K562 (cell line): ENCODE data around the gene MPDU1. TPM values are rescaled to one million over a fixed set of nuclear protein-coding genes. Genes with fewer than 3 reads are reported as not detected.
A peak's percentile ranks its signal among the peaks of the same experiment; 100 is the strongest.

ENCODE experiments used
- BACH1 ChIP-seq: fragments of 200-800 bp; sonication (Bioruptor generic); IDR thresholded peaks from 2 replicates; pipeline ENCODE4 v1.6.1; 2016; ENCODE audit warnings: missing genetic modification characterization, missing compliant biosample characterization
- C11orf30 ChIP-seq: fragments of 450-650 bp; IDR thresholded peaks from 2 replicates; pipeline ENCODE4 v1.6.1; 2016; ENCODE audit warnings: low read depth, mild to moderate bottlenecking
- CBFA2T3 ChIP-seq: fragments of 450-650 bp; IDR thresholded peaks from 2 replicates; pipeline ENCODE4 v1.6.1; 2017
- FOSL1 ChIP-seq: fragments of 200-800 bp; sonication (Bioruptor generic); conservative IDR thresholded peaks from 2 replicates; pipeline ENCODE4 v1.6.1; 2016; ENCODE audit warnings: missing genetic modification characterization, missing compliant biosample characterization
- HDAC1 ChIP-seq, 2 experiments: fragments of 450-650 bp; IDR thresholded peaks; 2 replicates each; pipeline ENCODE4 v1.6.1; 2016 to 2017; ENCODE audit warnings: inconsistent platforms in 1 of 2, mild to moderate bottlenecking in 1 of 2, moderate library complexity in 1 of 2
- HNRNPK ChIP-seq: fragments of 200-400 bp; formaldehyde crosslinking; IDR thresholded peaks from one replicate; pipeline ENCODE4 v1.6.1; 2018; ENCODE audit warnings: mild to moderate bottlenecking, low read depth, low read length; ENCODE audit not compliant: poor library complexity, severe bottlenecking
- MAFF ChIP-seq: IDR thresholded peaks from 2 replicates; pipeline ENCODE4 v1.6.1; 2012; ENCODE audit warnings: low read length, improper control_type of control experiment
- MAFG ChIP-seq: fragments of 450-650 bp; conservative IDR thresholded peaks from 2 replicates; pipeline ENCODE4 v1.6.1; 2016; ENCODE audit warnings: missing genetic modification characterization, missing compliant biosample characterization
- MAFK ChIP-seq: IDR thresholded peaks from 2 replicates; pipeline ENCODE4 v1.6.1; 2011; ENCODE audit warnings: low read length, improper control_type of control experiment
- MAZ ChIP-seq, 2 experiments: fragments of 450-650 bp in 1 of 2; sonication (generic) in 1 of 2; formaldehyde crosslinking; IDR thresholded peaks in 1 of 2; conservative IDR thresholded peaks in 1 of 2; 2 replicates each; pipeline versions ENCODE4 v1.4.0 to v1.5.0; 2020; ENCODE audit warnings: mild to moderate bottlenecking in 1 of 2, missing genetic modification reagents in 1 of 2
- NR2C1 ChIP-seq, 2 experiments: fragments of 450-650 bp; IDR thresholded peaks; 2 replicates each; pipeline ENCODE4 v1.6.1; 2017; ENCODE audit warnings: mild to moderate bottlenecking in 2 of 2, antibody characterized with exemption in 1 of 2, inconsistent platforms in 1 of 2, missing compliant biosample characterization in 1 of 2, missing genetic modification characterization in 1 of 2
- PCBP2 ChIP-seq: fragments of 200-400 bp; formaldehyde crosslinking; IDR thresholded peaks from 2 replicates; pipeline ENCODE4 v1.6.1; 2018; ENCODE audit warnings: low read length, low read depth, mild to moderate bottlenecking, moderate library complexity; ENCODE audit not compliant: poor library complexity, severe bottlenecking
- POLR2A ChIP-seq: fragments of 450-650 bp; conservative IDR thresholded peaks from 2 replicates; pipeline ENCODE4 v1.6.1; 2016
- RAD51 ChIP-seq: fragments of 450-650 bp; IDR thresholded peaks from 2 replicates; pipeline ENCODE4 v1.7.1; 2016; ENCODE audit warnings: low read depth, mild to moderate bottlenecking, borderline replicate concordance
- RB1 ChIP-seq: fragments of 450-650 bp; IDR thresholded peaks from 2 replicates; pipeline ENCODE4 v1.6.1; 2017; ENCODE audit warnings: low read depth, mild to moderate bottlenecking
- RCOR1 ChIP-seq, 2 experiments: IDR thresholded peaks; 2 replicates each; pipeline ENCODE4 v1.6.1; 2012; ENCODE audit warnings: low read depth in 2 of 2, low read length in 2 of 2, borderline replicate concordance in 1 of 2, improper control_type of control experiment in 1 of 2
- RUNX1 ChIP-seq: sonication (generic); IDR thresholded peaks from 2 replicates; pipeline ENCODE4 v1.6.1; 2016; ENCODE audit warnings: antibody characterized with exemption, low read depth
- TEAD4 ChIP-seq, 2 experiments: sonication (generic) in 1 of 2; formaldehyde crosslinking in 1 of 2; IDR thresholded peaks; 2 replicates each; pipeline versions ENCODE4 v1.6.1 to v1.8.0; 2012 to 2022; ENCODE audit warnings: borderline replicate concordance in 1 of 2, inconsistent platforms in 1 of 2, low read length in 1 of 2, mild to moderate bottlenecking in 1 of 2, missing genetic modification reagents in 1 of 2
- ZNF316 ChIP-seq: fragments of 450-650 bp; IDR thresholded peaks from 2 replicates; pipeline ENCODE4 v1.6.1; 2016
- ZNF589 ChIP-seq: fragments of 200-800 bp; sonication (Bioruptor generic); IDR thresholded peaks from 2 replicates; pipeline ENCODE4 v1.6.1; 2016; ENCODE audit warnings: low read depth, missing genetic modification characterization, missing compliant biosample characterization
- polyA plus RNA-seq, 8 experiments: library from polyadenylated mRNA; depleted of rRNA in 4 of 8; stranded (reverse) in 5 of 8; unstranded in 3 of 8; fragments of >200 nt; fragmentation: Nextera tagmentation in 2 of 8; fragmentation: Illumina TruSeq in 1 of 8; extraction: Ambion mirVana in 2 of 8; extraction: Trizol in 1 of 8; gene quantifications; 2 replicates each; pipeline versions ENCODE4 v1.2.1 to v1.2.3, GENCODE V29; 2011 to 2014; ENCODE audit warnings: inconsistent platforms in 1 of 8, missing spikeins in 1 of 8
- total RNA-seq, 7 experiments: library from RNA; depleted of rRNA in 6 of 7; stranded (reverse); fragments of >200 nt in 6 of 7; fragmentation: Illumina TruSeq in 2 of 7; extraction: Trizol in 2 of 7; gene quantifications; 2 replicates each; pipeline versions ENCODE4 v1.2.1 to v1.2.3, GENCODE V29; 2011 to 2021; ENCODE audit warnings: low replicate concordance in 1 of 7
- TF ChIP-seq, protein P1 (sequence below), 2 experiments: fragments of 450-650 bp; conservative IDR thresholded peaks; 2 replicates each; pipeline ENCODE4 v1.6.1; 2017; ENCODE audit warnings: mild to moderate bottlenecking in 2 of 2, moderate library complexity in 2 of 2
- TF ChIP-seq, protein P2 (sequence below): fragments of 450-650 bp; IDR thresholded peaks from 2 replicates; pipeline ENCODE4 v1.6.1; 2016; ENCODE audit warnings: low read depth, mild to moderate bottlenecking, moderate library complexity

Gene MPDU1
- total and polyA plus RNA-seq, 9 of the 15 experiments (the other 6 are each of a cell fraction or from before 2014, with no cell fraction given): 4.9 to 179 (median 77.1) TPM

- TF ChIP-seq, protein P1, sequence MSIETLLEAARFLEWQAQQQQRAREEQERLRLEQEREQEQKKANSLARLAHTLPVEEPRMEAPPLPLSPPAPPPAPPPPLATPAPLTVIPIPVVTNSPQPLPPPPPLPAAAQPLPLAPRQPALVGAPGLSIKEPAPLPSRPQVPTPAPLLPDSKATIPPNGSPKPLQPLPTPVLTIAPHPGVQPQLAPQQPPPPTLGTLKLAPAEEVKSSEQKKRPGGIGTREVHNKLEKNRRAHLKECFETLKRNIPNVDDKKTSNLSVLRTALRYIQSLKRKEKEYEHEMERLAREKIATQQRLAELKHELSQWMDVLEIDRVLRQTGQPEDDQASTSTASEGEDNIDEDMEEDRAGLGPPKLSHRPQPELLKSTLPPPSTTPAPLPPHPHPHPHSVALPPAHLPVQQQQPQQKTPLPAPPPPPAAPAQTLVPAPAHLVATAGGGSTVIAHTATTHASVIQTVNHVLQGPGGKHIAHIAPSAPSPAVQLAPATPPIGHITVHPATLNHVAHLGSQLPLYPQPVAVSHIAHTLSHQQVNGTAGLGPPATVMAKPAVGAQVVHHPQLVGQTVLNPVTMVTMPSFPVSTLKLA (conservative IDR thresholded peaks at IDR 0.05): 0 out of 4 replicates have a peak, but pooled peaks of 1 of the 2 experiments have one; percentile 7
- TF ChIP-seq BACH1 (peak; percentile 87), C11orf30 (peak; percentile 98), ZNF589 (CRISPR knock-in tag) (no peak), NR2C1 (IDR thresholded peaks at IDR 0.05) (no peak), NR2C1 (tag; IDR thresholded peaks at IDR 0.05) (peak; percentile 48; the same call in 1 of the 2 replicates), MAFF (peak; percentile 96), RUNX1 (no peak), FOSL1 (peak; percentile 36; the same call in 1 of the 2 replicates), RAD51 (no peak), PCBP2 (no peak), MAZ (CRISPR knock-in tag; conservative IDR thresholded peaks at IDR 0.05 in 1 of 2, IDR thresholded peaks at IDR 0.05 in 1 of 2) (no peak), RCOR1 (IDR thresholded peaks at IDR 0.05; ENCODE audit: borderline replicate concordance in 1 of 2, low read depth in 2 of 2, low read length in 2 of 2) (peak in 1 of 2 experiments; percentile 98; a peak in 2 of 4 replicates), POLR2A (no peak), CBFA2T3 (peak; percentile 24; the same call in 1 of the 2 replicates), TEAD4 (IDR thresholded peaks at IDR 0.05; ENCODE audit: low read length) (peak; percentile 29; the same call in 1 of the 2 replicates), TEAD4 (CRISPR knock-in tag; IDR thresholded peaks at IDR 0.05; ENCODE audit: borderline replicate concordance) (no peak), MAFG (tag) (peak; percentile 99), RB1 (no peak), HDAC1 (IDR thresholded peaks at IDR 0.05) (peak in 1 of 2 experiments; percentile 86; a peak in 2 of 4 replicates), MAFK (peak; percentile 96), HNRNPK (no peak), ZNF316 (peak; percentile 99)
- TF ChIP-seq, protein P2, sequence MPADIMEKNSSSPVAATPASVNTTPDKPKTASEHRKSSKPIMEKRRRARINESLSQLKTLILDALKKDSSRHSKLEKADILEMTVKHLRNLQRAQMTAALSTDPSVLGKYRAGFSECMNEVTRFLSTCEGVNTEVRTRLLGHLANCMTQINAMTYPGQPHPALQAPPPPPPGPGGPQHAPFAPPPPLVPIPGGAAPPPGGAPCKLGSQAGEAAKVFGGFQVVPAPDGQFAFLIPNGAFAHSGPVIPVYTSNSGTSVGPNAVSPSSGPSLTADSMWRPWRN: 0 out of 2 replicates have a peak, but pooled peaks have one; percentile 20
Measured at GRCh38 chr17:7611635-7612293, 28.1 kb downstream of the MPDU1 start (continued).
